Liver (tissue), 9 donors: ENCODE results near the gene PRR36. TPM values are rescaled to one million over a fixed set of nuclear protein-coding genes. Genes with fewer than 3 reads are reported as not detected.

ENCODE experiments used
- DNase-seq: peaks from one replicate; pipeline ENCODE4 v3.0.0-alpha.2; 2017; ENCODE audit warnings: low spot score
- H3K27ac ChIP-seq, 2 donors: one replicate each; pipeline ENCODE4 v1.7.0; 2013; ENCODE audit warnings: inconsistent platforms in 2 of 2, low read length in 2 of 2, control low read depth in 1 of 2, low read depth in 1 of 2, mild to moderate bottlenecking in 1 of 2
- H3K27me3 ChIP-seq, 4 donors: one replicate each; pipeline versions ENCODE4 v1.6.1 to v1.7.0; 2013; ENCODE audit warnings: low read length in 3 of 4, inconsistent platforms in 1 of 4, mild to moderate bottlenecking in 1 of 4, moderate library complexity in 1 of 4; ENCODE audit not compliant: control insufficient read depth in 4 of 4, insufficient read depth in 4 of 4
- H3K36me3 ChIP-seq, 4 donors: one replicate each; pipeline versions ENCODE4 v1.6.1 to v1.7.0; 2013; ENCODE audit warnings: low read length in 3 of 4, mild to moderate bottlenecking in 3 of 4, low read depth in 1 of 4, moderate library complexity in 1 of 4; ENCODE audit not compliant: control insufficient read depth in 4 of 4, insufficient read depth in 3 of 4
- H3K4me1 ChIP-seq, 4 donors: one replicate each; pipeline versions ENCODE4 v1.6.1 to v1.7.0; 2013; ENCODE audit warnings: low read length in 3 of 4, mild to moderate bottlenecking in 3 of 4, moderate library complexity in 1 of 4; ENCODE audit not compliant: control insufficient read depth in 4 of 4, insufficient read depth in 4 of 4
- H3K4me3 ChIP-seq, 3 donors: one replicate each; pipeline versions ENCODE4 v1.6.1 to v1.7.0; 2013; ENCODE audit warnings: low read length in 3 of 3, control low read depth in 1 of 3, low read depth in 1 of 3, mild to moderate bottlenecking in 1 of 3
- H3K9ac ChIP-seq, 2 donors: one replicate each; pipeline ENCODE4 v1.7.0; 2013; ENCODE audit warnings: low read length in 2 of 2, mild to moderate bottlenecking in 2 of 2, moderate library complexity in 2 of 2, control low read depth in 1 of 2, low read depth in 1 of 2
- H3K9me3 ChIP-seq, 4 donors: one replicate each; pipeline versions ENCODE4 v1.6.1 to v1.7.0; 2013; ENCODE audit warnings: low read length in 3 of 4; ENCODE audit not compliant: control insufficient read depth in 4 of 4
- EGR1 ChIP-seq, 2 donors: IDR thresholded peaks; 2 replicates each; pipeline ENCODE4 v1.6.1; 2016 to 2018; ENCODE audit warnings: antibody characterized with exemption in 2 of 2, low read depth in 2 of 2
- FOXA1 ChIP-seq: IDR thresholded peaks from 2 replicates; pipeline ENCODE4 v1.6.1; 2016; ENCODE audit warnings: antibody characterized with exemption
- FOXA2 ChIP-seq: IDR thresholded peaks from 2 replicates; pipeline ENCODE4 v1.6.1; 2016; ENCODE audit warnings: antibody characterized with exemption
- GABPA ChIP-seq, 2 donors: IDR thresholded peaks in 1 of 2; conservative IDR thresholded peaks in 1 of 2; 2 replicates each; pipeline ENCODE4 v1.6.1; 2016; ENCODE audit warnings: antibody characterized with exemption in 2 of 2, mild to moderate bottlenecking in 1 of 2, moderate library complexity in 1 of 2
- HNF4A ChIP-seq, 2 donors: conservative IDR thresholded peaks; 2 replicates each; pipeline ENCODE4 v1.6.1; 2016; ENCODE audit warnings: antibody characterized with exemption in 2 of 2, mild to moderate bottlenecking in 2 of 2
- HNF4G ChIP-seq: IDR thresholded peaks from 2 replicates; pipeline ENCODE4 v1.6.1; 2016; ENCODE audit warnings: antibody characterized with exemption
- JUND ChIP-seq, 2 donors: IDR thresholded peaks; 2 replicates each; pipeline ENCODE4 v1.6.1; 2016; ENCODE audit warnings: antibody characterized with exemption in 2 of 2
- NR2F2 ChIP-seq: IDR thresholded peaks from 2 replicates; pipeline ENCODE4 v1.6.1; 2016; ENCODE audit warnings: antibody characterized with exemption
- RAD21 ChIP-seq, 2 donors: IDR thresholded peaks; 2 replicates each; pipeline ENCODE4 v1.6.1; 2016; ENCODE audit warnings: antibody characterized with exemption in 2 of 2, mild to moderate bottlenecking in 2 of 2
- RXRA ChIP-seq, 2 donors: IDR thresholded peaks; 2 replicates each; pipeline ENCODE4 v1.6.1; 2017 to 2018; ENCODE audit warnings: antibody characterized with exemption in 2 of 2, mild to moderate bottlenecking in 1 of 2
- SP1 ChIP-seq: IDR thresholded peaks from 2 replicates; pipeline ENCODE4 v1.6.1; 2018; ENCODE audit warnings: antibody characterized with exemption, mild to moderate bottlenecking
- TAF1 ChIP-seq: conservative IDR thresholded peaks from 2 replicates; pipeline ENCODE4 v1.6.1; 2016; ENCODE audit warnings: antibody characterized with exemption, mild to moderate bottlenecking
- YY1 ChIP-seq: IDR thresholded peaks from 2 replicates; pipeline ENCODE4 v1.6.1; 2016; ENCODE audit warnings: antibody characterized with exemption, mild to moderate bottlenecking
- WGBS: extraction: QIAGEN DNeasy Blood & Tissue Kit; methylation state at CpG from one replicate; pipeline ENCODE4 v1.1.7; 2013; 5-methylcytosine and 5-hydroxymethylcytosine counted together
- polyA plus RNA-seq, 2 donors: library from polyadenylated mRNA; stranded (reverse) in 1 of 2; unstranded in 1 of 2; fragments of 200-250 nt in 1 of 2; fragments of >200 nt in 1 of 2; fragmentation: Nextera tagmentation in 1 of 2; extraction: Ambion mirVana in 1 of 2; gene quantifications; one replicate each; pipeline versions ENCODE4 v1.2.1 to v1.2.3, GENCODE V29; 2013 to 2015
- total RNA-seq, 2 donors: library from RNA; depleted of rRNA; stranded (reverse); fragments of >200 nt; gene quantifications; one replicate each; pipeline ENCODE4 v1.2.3, GENCODE V29; 2014
- TF ChIP-seq, protein P1 (sequence below): IDR thresholded peaks from 2 replicates; pipeline ENCODE4 v1.6.1; 2016; ENCODE audit warnings: antibody characterized with exemption, mild to moderate bottlenecking
- TF ChIP-seq, protein P2 (sequence below): IDR thresholded peaks from 2 replicates; pipeline ENCODE4 v1.6.1; 2016; ENCODE audit warnings: antibody characterized with exemption
- TF ChIP-seq, protein P3 (sequence below): fragments of 150-350 bp; IDR thresholded peaks from 2 replicates; pipeline ENCODE4 v1.5.1; 2017; ENCODE audit warnings: improper control_type of control experiment, low read depth, low read length; ENCODE audit not compliant: missing input control
- TF ChIP-seq, protein P4 (sequence below): IDR thresholded peaks from 2 replicates; pipeline ENCODE4 v1.6.1; 2016; ENCODE audit warnings: antibody characterized with exemption
- donor health status: healthy.
- donor health status: healthy.
- donor health status: healthy.
- donor health status: healthy.
- donor health status: healthy.

PRR36 gene
- total and polyA plus RNA-seq, 4 donors, result 0.02 to 0.03 TPM; not detected in 2

DNA sequence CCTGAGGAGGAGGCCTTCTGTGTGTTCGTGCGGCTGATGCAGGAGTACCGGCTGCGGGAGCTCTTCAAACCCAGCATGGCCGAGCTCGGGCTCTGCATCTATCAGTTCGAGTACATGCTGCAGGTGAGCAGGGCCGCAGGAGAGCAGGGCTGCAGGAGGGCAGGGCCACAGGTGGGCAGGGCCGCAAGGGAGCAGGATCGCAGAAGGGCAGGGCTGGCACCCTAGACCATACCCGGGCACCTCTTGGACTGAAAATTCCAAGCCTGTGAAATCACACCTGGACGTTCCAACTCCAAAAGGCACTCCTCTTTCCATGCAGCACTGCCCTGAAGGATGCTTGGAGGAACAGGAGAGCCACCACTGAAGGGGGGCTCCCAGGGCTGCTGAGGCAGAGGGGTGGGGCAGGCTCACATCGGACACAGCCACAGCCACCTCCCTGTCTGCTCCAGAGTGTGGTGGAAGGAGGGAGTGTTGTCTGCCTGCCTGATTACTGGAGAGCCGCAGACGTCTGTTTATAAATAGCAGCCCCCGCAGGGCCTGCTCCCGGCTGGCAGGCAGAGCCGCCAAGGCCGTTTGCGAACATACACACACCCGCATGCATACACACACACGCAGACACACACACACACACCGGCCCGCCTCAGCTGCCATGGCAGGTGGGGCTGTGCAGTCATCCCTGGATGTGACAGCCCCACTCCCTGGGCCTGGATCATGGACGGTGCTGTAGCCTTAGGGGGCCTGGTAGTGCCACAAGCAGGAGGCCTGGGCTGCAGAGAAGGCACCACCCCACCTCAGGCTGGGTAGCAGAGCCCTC is 24.0 kb downstream of the PRR36 start:
- DNase-seq, result no peak
- no peak overlapping the region for H3K4me3 ChIP-seq
- no peaks in the 10 kb centered on the region for H3K9me3 ChIP-seq
- no peaks in the 10 kb centered on the region for H3K27me3 ChIP-seq
- peaks cover 5 to 12% (median 6%) of the 10 kb centered on the region in 4 donors for H3K4me1 ChIP-seq
- H3K36me3 ChIP-seq, result no peaks in the 10 kb centered on the region
- H3K9ac ChIP-seq, result no peak overlapping the region
- TF ChIP-seq, protein P1, sequence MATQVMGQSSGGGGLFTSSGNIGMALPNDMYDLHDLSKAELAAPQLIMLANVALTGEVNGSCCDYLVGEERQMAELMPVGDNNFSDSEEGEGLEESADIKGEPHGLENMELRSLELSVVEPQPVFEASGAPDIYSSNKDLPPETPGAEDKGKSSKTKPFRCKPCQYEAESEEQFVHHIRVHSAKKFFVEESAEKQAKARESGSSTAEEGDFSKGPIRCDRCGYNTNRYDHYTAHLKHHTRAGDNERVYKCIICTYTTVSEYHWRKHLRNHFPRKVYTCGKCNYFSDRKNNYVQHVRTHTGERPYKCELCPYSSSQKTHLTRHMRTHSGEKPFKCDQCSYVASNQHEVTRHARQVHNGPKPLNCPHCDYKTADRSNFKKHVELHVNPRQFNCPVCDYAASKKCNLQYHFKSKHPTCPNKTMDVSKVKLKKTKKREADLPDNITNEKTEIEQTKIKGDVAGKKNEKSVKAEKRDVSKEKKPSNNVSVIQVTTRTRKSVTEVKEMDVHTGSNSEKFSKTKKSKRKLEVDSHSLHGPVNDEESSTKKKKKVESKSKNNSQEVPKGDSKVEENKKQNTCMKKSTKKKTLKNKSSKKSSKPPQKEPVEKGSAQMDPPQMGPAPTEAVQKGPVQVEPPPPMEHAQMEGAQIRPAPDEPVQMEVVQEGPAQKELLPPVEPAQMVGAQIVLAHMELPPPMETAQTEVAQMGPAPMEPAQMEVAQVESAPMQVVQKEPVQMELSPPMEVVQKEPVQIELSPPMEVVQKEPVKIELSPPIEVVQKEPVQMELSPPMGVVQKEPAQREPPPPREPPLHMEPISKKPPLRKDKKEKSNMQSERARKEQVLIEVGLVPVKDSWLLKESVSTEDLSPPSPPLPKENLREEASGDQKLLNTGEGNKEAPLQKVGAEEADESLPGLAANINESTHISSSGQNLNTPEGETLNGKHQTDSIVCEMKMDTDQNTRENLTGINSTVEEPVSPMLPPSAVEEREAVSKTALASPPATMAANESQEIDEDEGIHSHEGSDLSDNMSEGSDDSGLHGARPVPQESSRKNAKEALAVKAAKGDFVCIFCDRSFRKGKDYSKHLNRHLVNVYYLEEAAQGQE, result no peak
- TF ChIP-seq RXRA (IDR thresholded peaks at IDR 0.05) (no peak), SP1 (no peak), HNF4G (no peak), JUND (IDR thresholded peaks at IDR 0.05) (no peak), TAF1 (no peak), HNF4A (conservative IDR thresholded peaks at IDR 0.05) (no peak), FOXA1 (no peak), YY1 (no peak), FOXA2 (no peak), RAD21 (IDR thresholded peaks at IDR 0.05) (no peak), GABPA (IDR thresholded peaks at IDR 0.05 in 1 of 2, conservative IDR thresholded peaks at IDR 0.05 in 1 of 2) (no peak)
- TF ChIP-seq, protein P2, sequence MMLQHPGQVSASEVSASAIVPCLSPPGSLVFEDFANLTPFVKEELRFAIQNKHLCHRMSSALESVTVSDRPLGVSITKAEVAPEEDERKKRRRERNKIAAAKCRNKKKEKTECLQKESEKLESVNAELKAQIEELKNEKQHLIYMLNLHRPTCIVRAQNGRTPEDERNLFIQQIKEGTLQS, result no peak
- TF ChIP-seq, protein P3, sequence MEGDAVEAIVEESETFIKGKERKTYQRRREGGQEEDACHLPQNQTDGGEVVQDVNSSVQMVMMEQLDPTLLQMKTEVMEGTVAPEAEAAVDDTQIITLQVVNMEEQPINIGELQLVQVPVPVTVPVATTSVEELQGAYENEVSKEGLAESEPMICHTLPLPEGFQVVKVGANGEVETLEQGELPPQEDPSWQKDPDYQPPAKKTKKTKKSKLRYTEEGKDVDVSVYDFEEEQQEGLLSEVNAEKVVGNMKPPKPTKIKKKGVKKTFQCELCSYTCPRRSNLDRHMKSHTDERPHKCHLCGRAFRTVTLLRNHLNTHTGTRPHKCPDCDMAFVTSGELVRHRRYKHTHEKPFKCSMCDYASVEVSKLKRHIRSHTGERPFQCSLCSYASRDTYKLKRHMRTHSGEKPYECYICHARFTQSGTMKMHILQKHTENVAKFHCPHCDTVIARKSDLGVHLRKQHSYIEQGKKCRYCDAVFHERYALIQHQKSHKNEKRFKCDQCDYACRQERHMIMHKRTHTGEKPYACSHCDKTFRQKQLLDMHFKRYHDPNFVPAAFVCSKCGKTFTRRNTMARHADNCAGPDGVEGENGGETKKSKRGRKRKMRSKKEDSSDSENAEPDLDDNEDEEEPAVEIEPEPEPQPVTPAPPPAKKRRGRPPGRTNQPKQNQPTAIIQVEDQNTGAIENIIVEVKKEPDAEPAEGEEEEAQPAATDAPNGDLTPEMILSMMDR, result no peak
- TF ChIP-seq, protein P4, sequence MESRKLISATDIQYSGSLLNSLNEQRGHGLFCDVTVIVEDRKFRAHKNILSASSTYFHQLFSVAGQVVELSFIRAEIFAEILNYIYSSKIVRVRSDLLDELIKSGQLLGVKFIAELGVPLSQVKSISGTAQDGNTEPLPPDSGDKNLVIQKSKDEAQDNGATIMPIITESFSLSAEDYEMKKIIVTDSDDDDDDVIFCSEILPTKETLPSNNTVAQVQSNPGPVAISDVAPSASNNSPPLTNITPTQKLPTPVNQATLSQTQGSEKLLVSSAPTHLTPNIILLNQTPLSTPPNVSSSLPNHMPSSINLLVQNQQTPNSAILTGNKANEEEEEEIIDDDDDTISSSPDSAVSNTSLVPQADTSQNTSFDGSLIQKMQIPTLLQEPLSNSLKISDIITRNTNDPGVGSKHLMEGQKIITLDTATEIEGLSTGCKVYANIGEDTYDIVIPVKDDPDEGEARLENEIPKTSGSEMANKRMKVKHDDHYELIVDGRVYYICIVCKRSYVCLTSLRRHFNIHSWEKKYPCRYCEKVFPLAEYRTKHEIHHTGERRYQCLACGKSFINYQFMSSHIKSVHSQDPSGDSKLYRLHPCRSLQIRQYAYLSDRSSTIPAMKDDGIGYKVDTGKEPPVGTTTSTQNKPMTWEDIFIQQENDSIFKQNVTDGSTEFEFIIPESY, result no peak
- WGBS, result 87% methylated on average over 25 of the region's 25 CpGs
- no peak overlapping the region for H3K27ac ChIP-seq

DNA sequence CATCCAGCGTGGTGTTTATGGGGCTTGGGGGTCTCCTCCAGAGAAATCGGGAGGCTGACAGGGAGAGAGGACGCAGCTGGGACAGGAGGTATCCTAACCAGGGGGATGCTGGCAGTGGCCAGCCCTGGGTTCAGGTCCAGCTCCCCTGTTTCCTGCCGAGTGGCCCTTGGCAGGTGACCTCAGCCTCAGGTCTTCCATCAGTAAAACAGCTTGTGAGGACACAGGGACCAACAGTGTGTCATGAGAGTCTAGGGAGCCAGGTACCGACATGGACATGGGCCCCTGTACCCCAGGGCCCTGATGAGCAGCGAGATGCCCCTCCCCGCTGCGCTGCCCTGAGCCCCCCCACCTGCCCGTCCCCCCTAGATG is 24.6 kb downstream of the PRR36 start:
- no peak overlapping the region for H3K27ac ChIP-seq
- H3K9me3 ChIP-seq, result no peaks in the 10 kb centered on the region
- H3K4me3 ChIP-seq, result no peak overlapping the region
- 93% methylated on average over 9 of the region's 9 CpGs for WGBS
- no peaks in the 10 kb centered on the region for H3K27me3 ChIP-seq
- DNase-seq, result no peak
- H3K4me1 ChIP-seq, result peaks cover 5 to 12% (median 6%) of the 10 kb centered on the region in 4 donors
- no peak for TF ChIP-seq TAF1
- no peak for TF ChIP-seq EGR1 (IDR thresholded peaks at IDR 0.05; ENCODE audit: low read depth in 2 of 2)
- no peak for TF ChIP-seq NR2F2
- no peak for TF ChIP-seq HNF4G
- no peak for TF ChIP-seq SP1
- TF ChIP-seq GABPA (IDR thresholded peaks at IDR 0.05 in 1 of 2, conservative IDR thresholded peaks at IDR 0.05 in 1 of 2), result no peak
- TF ChIP-seq HNF4A (conservative IDR thresholded peaks at IDR 0.05), result no peak
- H3K9ac ChIP-seq, result no peak overlapping the region
- no peaks in the 10 kb centered on the region for H3K36me3 ChIP-seq
